ENCODE results near the gene XXYLT1.

The XXYLT1 gene

GRCh38 chr3:195135917-195136316 lies 135.0 kb downstream of the XXYLT1 start:
- H3K4me1 ChIP-seq (ENCODE audit: control insufficient read depth in 5 of 5, insufficient read depth in 5 of 5, low read length in 5 of 5) = no peaks in the 10 kb centered on the region
- peaks cover 0 to 7% (median 0%) of the 10 kb centered on the region in 5 donors for H3K9me3 ChIP-seq (ENCODE audit: control insufficient read depth in 5 of 5, low read length in 5 of 5)
- H3K4me3 ChIP-seq (ENCODE audit: low read depth in 1 of 5, low read length in 5 of 5) = no peak overlapping the region
- H3K36me3 ChIP-seq (ENCODE audit: control insufficient read depth in 5 of 5, insufficient read depth in 5 of 5, low read length in 5 of 5) = peaks cover 0 to 4% (median 3%) of the 10 kb centered on the region in 5 donors
- no peaks in the 10 kb centered on the region for H3K27me3 ChIP-seq (ENCODE audit: control insufficient read depth in 5 of 5, insufficient read depth in 4 of 5, low read length in 5 of 5)
- H3K27ac ChIP-seq (ENCODE audit: low read depth, low read length) = no peak overlapping the region
- H3K9ac ChIP-seq (ENCODE audit: low read length in 5 of 5) = no peak overlapping the region

DNA sequence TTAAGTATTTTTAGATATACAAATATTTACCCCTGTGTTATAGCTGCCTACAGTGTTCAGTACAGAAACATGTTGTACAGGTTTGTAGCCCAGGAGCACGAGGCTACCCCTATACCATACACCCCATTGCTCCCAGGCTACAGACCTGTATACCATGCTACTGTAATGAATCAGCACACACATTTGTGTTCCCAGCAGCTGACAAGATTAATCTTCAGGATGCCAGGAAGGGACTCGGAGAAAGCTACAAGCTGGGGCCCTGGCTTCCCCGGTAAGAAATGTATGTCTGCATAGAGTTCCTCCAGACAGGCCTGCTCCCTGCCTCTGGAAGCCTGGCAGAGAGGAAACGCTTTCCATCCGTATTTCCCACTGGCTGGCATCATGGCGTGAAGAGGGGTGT lies 136.5 kb downstream of the XXYLT1 start:
- Histone ChIP-seq H3K9me3 (ENCODE audit: control insufficient read depth in 5 of 5, low read length in 5 of 5) (no peaks in the 10 kb centered on the region), H3K27me3 (ENCODE audit: control insufficient read depth in 5 of 5, insufficient read depth in 4 of 5, low read length in 5 of 5) (no peaks in the 10 kb centered on the region), H3K4me3 (ENCODE audit: low read depth in 1 of 5, low read length in 5 of 5) (no peak overlapping the region), H3K9ac (ENCODE audit: low read length in 5 of 5) (no peak overlapping the region), H3K4me1 (ENCODE audit: control insufficient read depth in 5 of 5, insufficient read depth in 5 of 5, low read length in 5 of 5) (no peaks in the 10 kb centered on the region), H3K27ac (ENCODE audit: low read depth, low read length) (no peak overlapping the region), H3K36me3 (ENCODE audit: control insufficient read depth in 5 of 5, insufficient read depth in 5 of 5, low read length in 5 of 5) (peaks cover 0 to 3% (median 0%) of the 10 kb centered on the region in 5 donors)

DNA sequence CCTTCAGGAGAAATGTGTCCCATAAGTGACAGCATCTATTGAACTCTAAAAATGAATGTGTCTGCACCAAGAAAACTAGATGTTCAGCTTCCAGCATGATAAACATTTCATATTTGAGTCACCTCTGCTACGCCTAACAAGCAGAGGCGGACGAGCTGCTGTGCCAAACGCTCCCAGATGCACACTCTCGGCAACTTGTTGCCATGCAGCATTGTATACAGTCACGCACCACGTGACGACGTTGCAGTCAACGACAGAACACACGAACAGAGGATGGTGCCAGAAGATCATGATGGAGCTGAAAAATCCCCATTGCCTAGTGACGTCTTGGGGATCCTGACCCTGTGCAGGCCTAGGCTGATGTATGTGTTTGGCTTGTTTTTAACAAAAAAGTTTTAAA lies 137.5 kb downstream of the XXYLT1 start:
- no peak overlapping the region for H3K9ac ChIP-seq (ENCODE audit: low read length in 5 of 5)
- H3K27me3 ChIP-seq (ENCODE audit: control insufficient read depth in 5 of 5, insufficient read depth in 4 of 5, low read length in 5 of 5) = no peaks in the 10 kb centered on the region
- H3K27ac ChIP-seq (ENCODE audit: low read depth, low read length) = no peak overlapping the region

DNA sequence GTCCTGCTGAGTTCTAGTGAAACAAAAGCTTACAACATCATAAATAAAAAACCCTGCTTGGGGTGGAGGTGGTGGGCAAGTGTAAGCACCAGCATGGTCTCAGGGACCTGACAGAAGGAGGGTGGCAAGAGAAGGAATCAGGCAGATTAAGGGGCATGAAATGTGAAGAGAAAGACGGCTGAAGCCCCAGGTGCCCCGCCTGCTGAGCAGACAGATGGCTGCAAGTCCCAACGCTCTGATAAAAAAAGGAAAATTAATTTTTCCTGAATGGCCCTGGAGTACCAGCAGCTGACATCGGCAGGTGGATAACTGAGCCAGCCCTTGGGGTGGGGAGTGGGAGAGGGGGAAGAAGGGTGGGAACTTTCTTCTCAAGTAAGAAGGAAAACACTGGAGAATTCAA lies 137.9 kb downstream of the XXYLT1 start:
- H3K4me3 ChIP-seq (ENCODE audit: low read depth in 1 of 5, low read length in 5 of 5) = no peak overlapping the region
- no peaks in the 10 kb centered on the region for H3K27me3 ChIP-seq (ENCODE audit: control insufficient read depth in 5 of 5, insufficient read depth in 4 of 5, low read length in 5 of 5)
- H3K36me3 ChIP-seq (ENCODE audit: control insufficient read depth in 5 of 5, insufficient read depth in 5 of 5, low read length in 5 of 5) = peaks cover 0 to 3% (median 0%) of the 10 kb centered on the region in 5 donors
- no peaks in the 10 kb centered on the region for H3K4me1 ChIP-seq (ENCODE audit: control insufficient read depth in 5 of 5, insufficient read depth in 5 of 5, low read length in 5 of 5)
- no peaks in the 10 kb centered on the region for H3K9me3 ChIP-seq (ENCODE audit: control insufficient read depth in 5 of 5, low read length in 5 of 5)
- no peak overlapping the region for H3K27ac ChIP-seq (ENCODE audit: low read depth, low read length)
- no peak overlapping the region for H3K9ac ChIP-seq (ENCODE audit: low read length in 5 of 5)

More for the DNA sequence above, 137.5 kb downstream of the XXYLT1 start:
- no peaks in the 10 kb centered on the region for H3K4me1 ChIP-seq (ENCODE audit: control insufficient read depth in 5 of 5, insufficient read depth in 5 of 5, low read length in 5 of 5)
- no peak overlapping the region for H3K4me3 ChIP-seq (ENCODE audit: low read depth in 1 of 5, low read length in 5 of 5)
- no peaks in the 10 kb centered on the region for H3K9me3 ChIP-seq (ENCODE audit: control insufficient read depth in 5 of 5, low read length in 5 of 5)
- H3K36me3 ChIP-seq (ENCODE audit: control insufficient read depth in 5 of 5, insufficient read depth in 5 of 5, low read length in 5 of 5) = peaks cover 0 to 3% (median 0%) of the 10 kb centered on the region in 5 donors

- H3K9ac ChIP-seq (ENCODE audit: low read length in 5 of 5) = no peak overlapping the region
- no peaks in the 10 kb centered on the region for H3K27me3 ChIP-seq (ENCODE audit: control insufficient read depth in 5 of 5, insufficient read depth in 4 of 5, low read length in 5 of 5)
- no peak overlapping the region for H3K27ac ChIP-seq (ENCODE audit: low read depth, low read length)
- no peak overlapping the region for H3K4me3 ChIP-seq (ENCODE audit: low read depth in 1 of 5, low read length in 5 of 5)
- peaks cover 0 to 3% (median 0%) of the 10 kb centered on the region in 5 donors for H3K36me3 ChIP-seq (ENCODE audit: control insufficient read depth in 5 of 5, insufficient read depth in 5 of 5, low read length in 5 of 5)
- peaks cover 0 to 5% (median 0%) of the 10 kb centered on the region in 5 donors for H3K4me1 ChIP-seq (ENCODE audit: control insufficient read depth in 5 of 5, insufficient read depth in 5 of 5, low read length in 5 of 5)
- H3K9me3 ChIP-seq (ENCODE audit: control insufficient read depth in 5 of 5, low read length in 5 of 5) = no peaks in the 10 kb centered on the region
These were observed 139.8 kb downstream of the XXYLT1 start for GRCh38 chr3:195131176-195131575.

DNA sequence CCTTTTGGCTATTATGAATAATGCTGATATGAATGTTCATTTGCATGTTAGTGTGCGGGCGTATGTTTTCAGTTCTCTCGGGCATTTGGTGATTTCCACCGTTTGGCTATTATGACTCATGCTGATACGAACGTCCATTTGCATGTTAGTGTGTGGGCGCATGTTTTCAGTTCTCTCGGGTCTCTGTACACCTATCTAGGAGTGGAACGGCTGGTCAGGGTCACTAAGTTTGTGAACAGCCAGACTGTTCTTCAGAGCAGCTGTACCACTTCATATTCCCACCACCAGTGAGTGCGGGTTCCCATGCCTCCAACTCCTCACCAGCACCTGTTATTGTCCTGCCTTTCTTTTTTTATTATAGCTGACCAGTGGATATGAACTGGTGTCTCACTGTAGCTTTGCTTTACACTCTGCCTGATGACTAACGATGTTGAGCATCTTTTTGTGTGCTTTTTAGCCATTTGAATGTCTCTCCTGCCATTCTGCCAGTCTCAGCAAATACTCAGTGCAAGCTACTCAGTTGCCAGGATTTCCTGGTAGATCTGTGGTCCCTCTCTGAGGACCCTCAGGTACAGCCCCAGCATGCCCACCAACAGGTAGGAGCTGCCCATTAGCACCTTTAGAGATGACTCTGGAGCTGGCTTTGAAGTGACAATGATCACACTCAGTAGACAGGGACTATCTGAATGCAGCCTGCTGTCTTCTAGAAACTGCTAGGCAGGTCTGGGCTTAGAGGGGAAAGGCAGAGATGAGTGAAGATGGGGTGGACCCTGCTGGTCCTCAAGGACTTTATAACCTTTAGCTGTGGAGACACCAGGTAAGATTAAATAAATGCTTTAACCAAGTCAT lies 141.1 kb downstream of the XXYLT1 start:
- no peak overlapping the region for H3K4me3 ChIP-seq (ENCODE audit: low read depth in 1 of 5, low read length in 5 of 5)
- H3K36me3 ChIP-seq (ENCODE audit: control insufficient read depth in 5 of 5, insufficient read depth in 5 of 5, low read length in 5 of 5) = peaks cover 0 to 3% (median 0%) of the 10 kb centered on the region in 5 donors
- peaks cover 0 to 17% (median 0%) of the 10 kb centered on the region in 5 donors for H3K4me1 ChIP-seq (ENCODE audit: control insufficient read depth in 5 of 5, insufficient read depth in 5 of 5, low read length in 5 of 5)
- no peaks in the 10 kb centered on the region for H3K27me3 ChIP-seq (ENCODE audit: control insufficient read depth in 5 of 5, insufficient read depth in 4 of 5, low read length in 5 of 5)
- H3K27ac ChIP-seq (ENCODE audit: low read depth, low read length) = no peak overlapping the region
- H3K9me3 ChIP-seq (ENCODE audit: control insufficient read depth in 5 of 5, low read length in 5 of 5) = no peaks in the 10 kb centered on the region
- no peak overlapping the region for H3K9ac ChIP-seq (ENCODE audit: low read length in 5 of 5)

- H3K4me3 ChIP-seq (ENCODE audit: low read depth in 1 of 5, low read length in 5 of 5) = no peak overlapping the region
- no peak overlapping the region for H3K9ac ChIP-seq (ENCODE audit: low read length in 5 of 5)
- H3K27ac ChIP-seq (ENCODE audit: low read depth, low read length) = no peak overlapping the region
- peaks cover 0 to 24% (median 2%) of the 10 kb centered on the region in 5 donors for H3K4me1 ChIP-seq (ENCODE audit: control insufficient read depth in 5 of 5, insufficient read depth in 5 of 5, low read length in 5 of 5)
- peaks cover 0 to 3% (median 0%) of the 10 kb centered on the region in 5 donors for H3K36me3 ChIP-seq (ENCODE audit: control insufficient read depth in 5 of 5, insufficient read depth in 5 of 5, low read length in 5 of 5)
- no peaks in the 10 kb centered on the region for H3K9me3 ChIP-seq (ENCODE audit: control insufficient read depth in 5 of 5, low read length in 5 of 5)
- no peaks in the 10 kb centered on the region for H3K27me3 ChIP-seq (ENCODE audit: control insufficient read depth in 5 of 5, insufficient read depth in 4 of 5, low read length in 5 of 5)
These were observed 141.8 kb downstream of the XXYLT1 start for GRCh38 chr3:195129072-195129643.

GRCh38 chr3:195128255-195129071 lies 142.5 kb downstream of the XXYLT1 start:
- H3K27me3 ChIP-seq (ENCODE audit: control insufficient read depth in 5 of 5, insufficient read depth in 4 of 5, low read length in 5 of 5) = no peaks in the 10 kb centered on the region
- no peak overlapping the region for H3K27ac ChIP-seq (ENCODE audit: low read depth, low read length)
- H3K4me3 ChIP-seq (ENCODE audit: low read depth in 1 of 5, low read length in 5 of 5) = no peak overlapping the region
- peaks cover 0 to 2% (median 0%) of the 10 kb centered on the region in 5 donors for H3K36me3 ChIP-seq (ENCODE audit: control insufficient read depth in 5 of 5, insufficient read depth in 5 of 5, low read length in 5 of 5)
- H3K9ac ChIP-seq (ENCODE audit: low read length in 5 of 5) = no peak overlapping the region
- peaks cover 0 to 25% (median 2%) of the 10 kb centered on the region in 5 donors for H3K4me1 ChIP-seq (ENCODE audit: control insufficient read depth in 5 of 5, insufficient read depth in 5 of 5, low read length in 5 of 5)
- no peaks in the 10 kb centered on the region for H3K9me3 ChIP-seq (ENCODE audit: control insufficient read depth in 5 of 5, low read length in 5 of 5)

DNA sequence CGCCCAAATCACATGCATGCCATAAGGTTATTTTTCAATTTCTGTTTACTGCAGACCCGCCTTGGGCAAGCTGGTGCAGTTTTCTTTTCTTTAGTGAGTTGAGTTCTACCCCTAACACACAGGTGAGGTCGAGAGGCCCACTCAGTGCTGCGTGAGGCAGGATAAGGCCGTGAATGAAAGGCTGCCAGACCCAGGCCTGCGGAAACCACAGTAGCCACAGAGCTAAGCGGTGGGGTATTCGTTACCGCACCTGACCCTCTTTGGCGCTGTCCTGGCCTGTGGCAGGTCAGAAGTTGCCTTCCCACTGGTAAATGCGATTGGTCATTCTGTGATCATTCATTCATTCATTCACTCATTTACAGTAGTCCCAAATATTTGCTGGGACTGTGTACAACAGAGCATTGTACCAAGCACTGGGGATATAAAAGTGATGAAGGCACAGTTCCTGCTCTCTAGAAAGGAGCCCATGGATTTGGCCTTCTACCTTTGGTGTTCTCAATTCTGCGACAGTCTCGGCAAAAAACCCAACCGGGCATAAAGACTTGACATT lies 144.8 kb downstream of the XXYLT1 start:
- no peaks in the 10 kb centered on the region for H3K36me3 ChIP-seq (ENCODE audit: control insufficient read depth in 5 of 5, insufficient read depth in 5 of 5, low read length in 5 of 5)

More for the DNA sequence above, 144.8 kb downstream of the XXYLT1 start:
- Histone ChIP-seq H3K4me1 (ENCODE audit: control insufficient read depth in 5 of 5, insufficient read depth in 5 of 5, low read length in 5 of 5) (peaks cover 0 to 25% (median 2%) of the 10 kb centered on the region in 5 donors), H3K27ac (ENCODE audit: low read depth, low read length) (no peak overlapping the region), H3K9ac (ENCODE audit: low read length in 5 of 5) (no peak overlapping the region), H3K4me3 (ENCODE audit: low read depth in 1 of 5, low read length in 5 of 5) (no peak overlapping the region), H3K9me3 (ENCODE audit: control insufficient read depth in 5 of 5, low read length in 5 of 5) (no peaks in the 10 kb centered on the region), H3K27me3 (ENCODE audit: control insufficient read depth in 5 of 5, insufficient read depth in 4 of 5, low read length in 5 of 5) (no peaks in the 10 kb centered on the region)
